Stimulated activated naive CD4-positive, alpha-beta T cell (primary cell): ENCODE data around the gene PEX26.
"Not testable (repeated sequence)": the region's sequence is repeated elsewhere in the genome, so short reads cannot be mapped to it uniquely, and the experiment has no call there.

Experiments used
- DNase-seq, 6 experiments: peaks; one replicate each; lab custom pipeline; 2025; lab: John Stamatoyannopoulos, UW

PEX26 gene

DNA sequence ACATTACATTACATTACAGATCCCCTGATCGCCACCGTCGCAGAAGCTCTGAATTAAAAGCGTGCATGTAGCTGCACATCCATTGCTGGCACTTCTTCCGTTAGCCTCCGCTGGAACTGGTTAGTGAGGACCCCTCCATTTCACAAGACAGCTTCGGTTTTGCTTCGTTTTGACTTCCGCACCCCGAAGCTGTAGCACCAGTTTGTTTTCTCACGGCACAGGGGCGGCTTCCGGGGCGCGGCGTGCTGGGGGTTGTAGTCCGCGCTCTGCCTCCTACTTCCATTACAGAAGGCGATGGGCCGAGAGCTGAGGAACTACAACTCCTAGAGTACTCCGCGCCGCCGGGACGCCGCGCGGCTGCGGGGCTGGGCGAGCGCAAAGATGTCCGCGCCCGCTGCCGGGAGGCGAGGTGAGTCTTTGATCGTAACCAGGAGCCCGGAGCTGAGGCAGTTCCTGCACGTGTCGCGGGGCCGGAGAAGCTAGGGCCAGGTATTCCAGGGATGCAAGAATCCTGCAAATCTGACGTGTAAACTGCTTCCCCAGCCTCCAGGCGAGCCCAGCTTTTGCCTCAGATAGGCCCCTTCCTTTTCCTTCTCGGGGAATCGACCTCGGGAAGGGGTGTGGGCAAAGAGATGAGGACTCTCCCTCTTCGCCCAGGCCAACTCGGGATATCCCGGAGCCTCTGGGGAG, at the start of gene PEX26:
Gene PEX26 (plus strand): TSS at position 352 of the 690 bp plus-strand sequence. CDS start 387 bp downstream, outside the sequence.
- peak; percentile 88 to 95 (median 92) for DNase-seq

DNA sequence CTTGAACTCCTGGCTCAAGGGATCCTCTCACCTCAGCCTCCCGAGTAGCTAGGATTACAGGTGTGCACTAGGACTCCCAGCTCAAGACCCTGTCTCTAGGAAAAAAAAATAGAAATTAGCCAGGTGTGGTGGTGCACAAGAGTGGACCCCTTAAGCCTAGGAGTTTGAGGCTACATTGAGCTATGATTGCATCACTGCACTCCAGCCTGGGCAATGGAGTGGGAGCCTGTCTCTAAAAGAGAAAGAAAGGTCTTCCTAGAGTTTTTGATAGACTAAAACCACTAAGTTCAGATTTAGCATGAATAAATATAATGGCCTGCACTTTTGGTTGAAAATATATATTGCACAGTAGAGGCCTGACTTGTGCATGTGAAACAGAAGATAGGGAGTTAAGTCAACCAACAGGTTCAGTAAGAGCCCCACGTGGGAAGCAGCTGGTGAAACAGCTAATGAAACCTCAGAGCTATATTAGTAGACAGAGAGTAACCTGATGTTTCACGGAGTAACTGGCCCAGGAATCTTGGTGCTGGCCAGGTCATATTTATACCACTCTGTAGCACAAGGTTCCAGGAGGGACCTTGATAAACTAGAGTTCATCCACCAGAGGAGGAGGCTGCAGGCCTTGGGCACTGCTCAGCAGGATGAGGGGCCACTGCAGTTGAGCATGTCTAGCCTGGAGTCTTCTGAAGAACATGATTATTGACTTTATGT, 48.8 kb upstream of the PEX26 start:
- DNase-seq: no peak

- DNase-seq: no peak
Observed at GRCh38 chr22:18029686-18030267, 48.0 kb upstream of the PEX26 start.

DNA sequence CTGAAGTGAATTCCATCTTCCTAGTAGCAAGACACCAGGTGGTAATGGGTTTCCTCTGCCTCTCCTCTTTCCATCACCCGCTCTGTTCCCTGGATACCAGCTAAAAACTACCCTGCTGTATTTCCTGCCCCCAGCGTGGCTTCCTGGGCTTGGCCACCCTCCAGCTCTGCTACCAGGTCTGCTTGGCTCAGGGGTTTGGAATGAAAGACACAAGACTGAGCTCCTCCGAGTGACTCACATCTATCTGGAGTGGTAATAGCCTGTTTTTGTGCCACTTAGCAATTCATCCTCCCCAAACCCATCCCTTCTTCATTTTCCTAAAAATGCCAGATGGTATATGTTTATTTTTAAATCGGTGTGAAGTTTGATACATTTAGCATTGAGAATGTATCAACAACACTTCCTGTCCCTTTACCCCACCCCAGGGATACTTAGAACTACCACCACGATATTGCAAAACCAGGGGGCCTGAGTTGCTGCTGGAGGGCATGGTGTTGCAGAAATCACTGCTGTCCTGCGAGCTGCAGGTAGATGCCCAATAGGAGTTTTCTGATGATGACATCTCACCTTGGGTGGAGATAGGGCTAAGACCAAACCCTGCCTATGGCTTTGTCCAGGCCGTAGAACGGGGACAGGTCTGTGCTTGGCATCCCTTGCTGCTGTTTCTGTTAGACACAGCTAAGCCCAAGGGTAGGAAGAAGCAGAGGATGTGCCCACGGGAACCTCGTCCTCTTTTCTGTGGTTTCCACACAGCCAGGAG, 45.9 kb upstream of the PEX26 start:
- no peak for DNase-seq

DNA sequence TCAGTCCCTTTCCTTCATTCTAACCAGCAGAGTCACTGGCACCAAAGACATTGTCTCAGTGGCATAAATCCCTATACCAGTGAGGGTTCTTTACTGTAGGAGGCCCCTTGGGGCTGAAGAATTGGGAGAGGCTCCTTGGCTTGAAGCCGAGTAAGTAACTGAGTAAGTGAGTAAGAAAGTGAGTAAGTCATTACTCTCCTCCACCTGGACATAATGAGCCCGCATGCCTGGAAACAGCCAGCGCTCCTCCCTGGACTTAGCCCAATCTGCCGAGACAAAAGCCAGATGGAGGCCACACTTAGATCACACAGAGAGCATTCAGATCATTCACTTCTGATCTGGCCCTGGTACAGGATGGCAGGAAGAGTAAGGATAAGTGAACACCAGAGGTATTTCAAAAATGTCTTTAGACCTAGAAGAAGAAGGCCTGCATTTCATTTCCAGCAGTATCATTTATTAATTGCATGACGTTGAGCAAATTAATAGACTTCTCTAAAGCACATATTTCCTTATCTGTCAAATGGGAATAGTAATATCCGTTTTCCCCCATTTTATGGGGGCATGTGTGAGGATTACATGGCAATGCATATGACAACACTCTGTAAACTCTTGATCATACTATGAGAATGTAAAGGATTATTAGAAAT, 45.2 kb upstream of the PEX26 start:
- DNase-seq: no peak

DNA sequence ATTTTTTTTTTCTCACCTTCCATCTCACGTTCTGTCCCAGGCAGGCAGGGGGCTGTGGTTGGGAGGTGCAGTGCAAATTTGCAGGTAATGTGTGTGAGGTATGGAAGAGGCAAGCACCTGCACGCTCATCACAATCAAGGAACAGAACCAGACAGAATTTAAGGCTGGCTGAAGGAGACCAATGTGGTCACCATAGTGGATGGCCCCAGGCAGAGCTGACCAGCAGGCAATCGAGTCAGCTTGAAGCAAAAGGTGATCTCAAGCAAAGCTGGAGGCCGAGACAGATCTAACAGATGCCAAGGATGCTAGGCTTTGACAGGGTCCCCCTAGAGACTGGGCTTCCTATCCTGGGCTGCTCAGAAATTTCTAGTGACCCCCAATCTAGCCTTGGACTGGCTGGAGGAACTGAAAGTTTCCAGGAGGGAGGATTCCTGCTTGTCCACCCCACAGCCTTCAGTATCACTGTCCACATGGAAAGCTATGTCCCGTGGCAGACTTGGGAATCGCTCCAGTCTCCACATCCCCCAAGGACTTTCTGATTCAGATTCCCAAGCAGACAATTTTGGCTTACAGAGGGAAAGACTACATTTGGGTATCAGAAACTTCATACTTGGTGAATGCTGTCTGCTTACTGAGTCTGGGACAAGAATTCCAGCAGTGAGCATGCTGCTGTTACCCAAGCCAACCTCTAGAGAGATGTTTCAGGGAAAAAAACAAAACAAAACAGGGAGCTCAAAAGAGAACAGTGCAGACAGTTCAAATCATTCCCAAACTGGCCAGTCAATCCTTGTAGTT, 44.4 kb upstream of the PEX26 start:
- no peak for DNase-seq

- no peak for DNase-seq
Observed at GRCh38 chr22:18034076-18034475, 43.7 kb upstream of the PEX26 start.

- no peak for DNase-seq
Observed at GRCh38 chr22:18035751-18036150, 42.0 kb upstream of the PEX26 start.

- not testable (repeated sequence) for DNase-seq
Observed at GRCh38 chr22:18040898-18041297, 36.9 kb upstream of the PEX26 start.

- DNase-seq: no peak
Observed at GRCh38 chr22:18042685-18043084, 35.1 kb upstream of the PEX26 start.

GRCh38 chr22:18044548-18045271, 33.1 kb upstream of the PEX26 start:
- no peak for DNase-seq

DNA sequence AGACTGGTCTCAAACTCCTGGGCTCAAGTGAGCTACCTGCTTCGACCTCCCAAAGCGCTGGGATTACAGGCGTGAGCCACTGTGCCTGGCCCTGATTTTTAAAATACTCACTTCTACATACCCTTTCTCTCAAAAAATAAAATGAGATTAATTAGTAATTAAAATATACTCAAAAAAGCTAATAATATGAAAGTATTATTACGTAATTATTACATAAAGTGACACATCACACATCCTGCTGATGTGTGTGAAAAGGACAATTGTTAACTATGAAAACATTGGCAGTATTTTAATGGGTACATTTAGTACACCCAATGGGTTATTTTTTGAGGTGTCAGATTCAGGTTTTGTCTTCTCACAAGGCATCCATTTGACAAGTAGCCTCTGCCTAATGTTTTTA, 32.0 kb upstream of the PEX26 start:
- DNase-seq: no peak

DNA sequence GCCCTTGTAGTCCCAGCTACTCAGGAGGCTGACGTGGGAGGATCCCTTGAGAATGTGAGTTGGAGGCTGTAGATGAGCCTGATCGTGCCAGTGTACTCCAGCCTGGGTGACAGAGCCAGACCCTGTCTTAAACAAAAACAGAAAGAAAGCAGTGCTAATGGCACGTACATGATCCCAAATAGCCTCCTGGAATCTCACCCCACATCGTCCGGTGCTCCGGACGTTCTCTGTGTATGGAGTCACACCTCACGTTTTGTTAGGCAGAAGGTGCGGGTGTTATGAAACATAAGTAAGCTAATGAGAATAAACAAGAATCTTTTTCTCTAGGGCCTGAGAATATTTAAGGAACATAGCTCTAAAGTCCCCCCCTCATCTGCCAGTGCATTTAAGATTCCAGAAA, 29.7 kb upstream of the PEX26 start:
- DNase-seq: no peak

GRCh38 chr22:18048441-18048898, 29.3 kb upstream of the PEX26 start:
- no peak for DNase-seq

DNA sequence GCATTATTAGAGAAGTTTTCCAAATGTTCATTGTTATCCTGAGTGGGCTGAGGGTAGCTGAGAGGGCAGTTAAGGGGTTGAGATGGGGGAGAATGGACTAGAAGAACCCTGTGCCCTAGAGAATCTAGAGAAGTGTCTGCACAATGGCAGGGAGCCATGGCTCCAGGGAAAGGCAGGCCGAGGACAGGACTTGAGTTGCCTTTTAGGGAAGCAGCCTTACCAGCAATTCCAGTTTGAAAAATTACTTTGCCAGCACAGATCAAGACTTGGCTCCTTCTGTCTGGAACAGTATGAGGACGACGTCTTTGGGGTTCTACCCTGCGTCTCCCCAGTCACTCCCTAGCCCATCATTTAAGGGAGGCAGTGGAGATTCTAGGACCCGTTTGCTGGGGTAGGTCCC, 27.7 kb upstream of the PEX26 start:
- no peak for DNase-seq

DNA sequence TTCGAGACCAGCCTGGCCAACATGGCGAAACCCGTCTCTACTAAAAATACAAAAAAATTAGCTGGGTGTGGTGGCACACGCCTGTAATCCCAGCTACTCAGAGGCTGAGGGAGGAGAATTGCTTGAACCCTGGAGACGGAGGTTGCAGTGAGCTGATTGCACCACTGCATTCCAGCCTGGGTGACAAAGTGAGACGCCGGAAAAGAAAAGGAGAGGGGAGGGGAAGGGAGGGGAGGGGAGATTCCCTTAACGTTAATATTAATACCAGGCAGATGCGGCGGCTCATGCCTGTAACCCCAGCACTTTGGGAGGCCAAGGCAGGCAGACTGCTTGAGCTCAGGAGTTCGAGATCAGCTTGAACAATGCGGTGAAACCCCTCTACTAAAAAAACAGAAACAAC, 26.7 kb upstream of the PEX26 start:
- DNase-seq: not testable (repeated sequence)

GRCh38 chr22:18053216-18053946, 24.4 kb upstream of the PEX26 start:
- DNase-seq: not testable (repeated sequence)

GRCh38 chr22:18055619-18056160, 22.1 kb upstream of the PEX26 start:
- DNase-seq: no peak

DNA sequence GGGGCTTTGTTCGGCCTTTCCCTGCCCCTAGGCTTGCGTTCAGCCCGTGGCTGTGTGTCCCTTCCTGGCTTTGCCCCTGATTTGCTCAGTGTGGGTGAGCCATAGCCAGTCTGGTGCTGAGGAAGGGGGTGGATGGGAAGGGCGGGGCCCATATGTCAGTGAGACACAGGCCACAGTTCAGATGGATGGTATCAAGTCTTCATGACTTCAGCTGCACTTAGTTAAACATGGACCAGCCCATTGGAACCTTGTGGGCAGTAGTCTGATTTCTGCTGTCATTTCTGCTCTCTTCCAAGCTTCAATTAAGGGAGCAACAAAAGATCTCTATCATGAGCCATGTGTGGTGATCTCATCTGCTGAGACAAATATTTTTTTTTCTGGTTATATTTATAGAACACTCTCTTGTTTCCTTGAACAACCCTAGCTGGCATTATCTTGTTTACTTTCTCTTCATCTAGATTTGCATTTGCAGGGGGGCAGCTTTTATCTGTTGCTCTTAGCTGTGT, 21.6 kb upstream of the PEX26 start:
- no peak for DNase-seq
